ENCODE data around the gene ELL.
A peak's percentile ranks its signal among the peaks of the same experiment; 100 is the strongest.

The ELL gene

DNA sequence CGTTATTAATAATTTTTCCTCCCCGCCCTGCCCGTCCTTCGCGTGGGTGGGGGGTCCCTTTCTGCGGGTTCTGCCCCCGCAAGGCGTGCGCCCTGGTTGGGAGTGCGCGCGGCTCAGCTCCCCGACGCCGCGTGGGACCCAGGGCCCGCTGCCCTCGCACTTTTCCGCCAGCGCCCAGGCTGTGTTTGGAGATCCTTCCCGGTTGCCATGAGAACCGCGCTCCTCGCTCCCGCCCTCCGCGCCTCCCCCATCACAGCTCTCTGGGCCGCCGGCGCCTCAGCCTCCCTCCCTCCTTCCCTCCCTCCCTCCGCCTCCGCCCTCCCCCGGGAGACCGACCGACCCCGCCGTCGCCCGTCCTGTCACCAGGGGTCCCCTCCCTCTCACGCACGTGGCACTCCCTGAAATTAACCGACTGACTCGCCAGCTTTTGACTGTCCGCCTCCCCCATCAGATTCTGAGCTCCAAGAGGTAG, 105.1 kb downstream of the ELL start:
- Histone ChIP-seq H3K9ac (ENCODE audit: low read length) (no peak overlapping the region), H3K36me3 (ENCODE audit: low read length) (no peaks in the 10 kb centered on the region), H2AFZ (ENCODE audit: low read depth, low read length, severe bottlenecking) (no peak overlapping the region), H3K9me2 (replicated peaks; ENCODE audit: insufficient read depth, low read length) (no peaks in the 10 kb centered on the region), H3K9me3 (ENCODE audit: insufficient read depth, low read length) (no peaks in the 10 kb centered on the region), H3F3A (ENCODE audit: insufficient read depth) (peaks cover 6% of the 10 kb centered on the region; the same call in 1 of the 2 replicates), H3K79me2 (ENCODE audit: insufficient read depth, low read length) (no peaks in the 10 kb centered on the region), H3K4me3 (ENCODE audit: insufficient read depth, low read length, poor library complexity, severe bottlenecking) (no peak overlapping the region), H3K4me2 (ENCODE audit: low read depth, low read length, poor library complexity, severe bottlenecking) (peak overlapping the region; percentile 31), H3K27me3 (ENCODE audit: low read length) (no peaks in the 10 kb centered on the region), H4K20me1 (ENCODE audit: low read depth, low read length) (no peaks in the 10 kb centered on the region), H3K27ac (ENCODE audit: low read depth, low read length) (no peak overlapping the region)
- no peak; the same call in 1 of the 2 replicates for TF ChIP-seq EZH2phosphoT487 (conservative IDR thresholded peaks at IDR 0.05; ENCODE audit: low read length)
- no peak for TF ChIP-seq CTCF (IDR thresholded peaks at IDR 0.05; ENCODE audit: insufficient read depth, low read length, poor library complexity, severe bottlenecking)

DNA sequence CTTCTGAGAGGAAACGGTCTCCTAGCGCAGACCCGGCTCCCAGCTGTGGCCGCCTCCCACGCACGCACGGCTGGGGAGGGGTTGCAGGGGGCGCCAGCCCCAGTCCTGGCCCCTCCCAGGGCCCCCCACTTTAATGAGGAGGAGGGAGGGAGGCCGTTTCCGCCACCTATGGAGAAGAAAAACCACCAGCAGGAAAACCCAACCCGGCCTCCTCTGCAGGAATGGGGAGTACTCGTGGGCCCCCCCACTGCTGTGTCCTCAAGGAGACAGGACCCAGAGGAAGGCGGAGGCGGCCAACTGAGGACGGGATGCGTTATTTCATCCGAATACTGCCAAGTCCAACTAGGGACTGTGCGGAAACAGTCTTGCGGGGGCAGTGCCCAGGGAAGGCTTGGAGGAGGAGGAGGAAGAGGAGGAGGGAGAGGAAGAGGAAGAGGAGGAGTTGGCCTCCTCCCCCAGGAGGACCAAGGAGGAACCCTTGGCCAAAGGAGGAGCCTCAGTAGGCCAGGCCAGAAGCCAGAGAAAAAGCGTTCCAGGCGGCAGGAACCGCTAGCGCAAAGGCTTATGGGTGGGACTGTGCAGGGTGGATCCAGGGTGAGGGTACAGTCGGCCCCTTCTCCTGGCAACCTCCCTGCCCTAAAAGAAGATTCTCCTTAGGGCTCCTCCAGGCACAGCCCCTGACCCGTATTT, 106.5 kb downstream of the ELL start:
- H3K4me3 ChIP-seq (ENCODE audit: insufficient read depth, low read length, poor library complexity, severe bottlenecking): no peak overlapping the region
- no peak overlapping the region for H2AFZ ChIP-seq (ENCODE audit: low read depth, low read length, severe bottlenecking)
- no peak overlapping the region for H3K4me2 ChIP-seq (ENCODE audit: low read depth, low read length, poor library complexity, severe bottlenecking)
- no peaks in the 10 kb centered on the region for H3K9me3 ChIP-seq (ENCODE audit: insufficient read depth, low read length)
- no peaks in the 10 kb centered on the region for H3K79me2 ChIP-seq (ENCODE audit: insufficient read depth, low read length)
- H3F3A ChIP-seq (ENCODE audit: insufficient read depth): peaks cover 6% of the 10 kb centered on the region; the same call in 1 of the 2 replicates
- TF ChIP-seq CTCF (IDR thresholded peaks at IDR 0.05; ENCODE audit: insufficient read depth, low read length, poor library complexity, severe bottlenecking): no peak
- TF ChIP-seq EZH2phosphoT487 (conservative IDR thresholded peaks at IDR 0.05; ENCODE audit: low read length): no peak
- no peaks in the 10 kb centered on the region for H3K9me2 ChIP-seq (replicated peaks; ENCODE audit: insufficient read depth, low read length)
- H3K27me3 ChIP-seq (ENCODE audit: low read length): no peaks in the 10 kb centered on the region
- H3K36me3 ChIP-seq (ENCODE audit: low read length): no peaks in the 10 kb centered on the region
- H3K27ac ChIP-seq (ENCODE audit: low read depth, low read length): no peak overlapping the region
- H4K20me1 ChIP-seq (ENCODE audit: low read depth, low read length): no peaks in the 10 kb centered on the region
- H3K9ac ChIP-seq (ENCODE audit: low read length): no peak overlapping the region

GRCh38 chr19:18414504-18415177, 107.2 kb downstream of the ELL start:
- H2AFZ ChIP-seq (ENCODE audit: low read depth, low read length, severe bottlenecking): no peak overlapping the region
- no peak overlapping the region for H3K27ac ChIP-seq (ENCODE audit: low read depth, low read length)
- no peaks in the 10 kb centered on the region for H4K20me1 ChIP-seq (ENCODE audit: low read depth, low read length)
- no peaks in the 10 kb centered on the region for H3K9me2 ChIP-seq (replicated peaks; ENCODE audit: insufficient read depth, low read length)
- no peak overlapping the region for H3K4me3 ChIP-seq (ENCODE audit: insufficient read depth, low read length, poor library complexity, severe bottlenecking)
- no peak overlapping the region for H3K9ac ChIP-seq (ENCODE audit: low read length)
- no peaks in the 10 kb centered on the region for H3K27me3 ChIP-seq (ENCODE audit: low read length)
- no peak for TF ChIP-seq CTCF (IDR thresholded peaks at IDR 0.05; ENCODE audit: insufficient read depth, low read length, poor library complexity, severe bottlenecking)
- TF ChIP-seq EZH2phosphoT487 (conservative IDR thresholded peaks at IDR 0.05; ENCODE audit: low read length): no peak
- no peak overlapping the region for H3K4me2 ChIP-seq (ENCODE audit: low read depth, low read length, poor library complexity, severe bottlenecking)
- no peaks in the 10 kb centered on the region for H3K79me2 ChIP-seq (ENCODE audit: insufficient read depth, low read length)
- no peaks in the 10 kb centered on the region for H3K36me3 ChIP-seq (ENCODE audit: low read length)
- peaks cover 6% of the 10 kb centered on the region; the same call in 1 of the 2 replicates for H3F3A ChIP-seq (ENCODE audit: insufficient read depth)
- no peaks in the 10 kb centered on the region for H3K9me3 ChIP-seq (ENCODE audit: insufficient read depth, low read length)
